OCI-LY3 (cell line): Measurements from ENCODE around the gene NBPF3.
A peak's percentile ranks its signal among the peaks of the same experiment; 100 is the strongest.

Experiments used
- H2AFZ ChIP-seq: fragments of 200-600, 300-600 bp; shearing (Covaris generic); 2 replicates; pipeline ENCODE4 v1.6.0; 2014; ENCODE audit warnings: antibody characterized with exemption, low read depth, low read length
- H3K27ac ChIP-seq: fragments of 200-600, 300-600 bp; sonication (generic); 2 replicates; pipeline ENCODE4 v1.5.1; 2014; ENCODE audit warnings: mild to moderate bottlenecking, low read length, moderate library complexity, mixed read lengths
- H3K27me3 ChIP-seq: fragments of 200-600, 300-600 bp; sonication (generic); 2 replicates; pipeline ENCODE4 v1.6.1; 2014; ENCODE audit warnings: low read depth, low read length, mixed read lengths
- H3K36me3 ChIP-seq: fragments of 200-600, 300-600 bp; sonication (generic); replicated peaks from 2 replicates; pipeline ENCODE3; 2014; ENCODE audit warnings: low read depth, low read length, mixed read lengths
- H3K4me1 ChIP-seq: fragments of 300-600, 200-600 bp; sonication (generic); 2 replicates; pipeline ENCODE4 v1.6.1; 2014; ENCODE audit warnings: low read length, mixed read lengths
- H3K4me2 ChIP-seq: fragments of 200-600, 300-600 bp; sonication (generic); 2 replicates; pipeline ENCODE4 v1.6.1; 2014; ENCODE audit warnings: low read length, mixed read lengths
- H3K4me3 ChIP-seq: fragments of 300-600, 200-600 bp; sonication (generic); 2 replicates; pipeline ENCODE4 v1.5.1; 2014; ENCODE audit warnings: antibody characterized with exemption, mild to moderate bottlenecking, low read length, moderate library complexity
- H3K79me2 ChIP-seq: fragments of 300-600, 200-600 bp; shearing (Covaris generic); 2 replicates; pipeline ENCODE4 v1.6.1; 2014; ENCODE audit warnings: mild to moderate bottlenecking, low read length, mixed read lengths
- H3K9ac ChIP-seq: fragments of 300-600, 200-600 bp; shearing (Covaris generic); 2 replicates; pipeline ENCODE4 v1.6.0; 2014; ENCODE audit warnings: mild to moderate bottlenecking, low read length, moderate library complexity
- H3K9me3 ChIP-seq: fragments of 200-600, 300-600 bp; shearing (Covaris generic); 2 replicates; pipeline ENCODE4 v1.6.1; 2014; ENCODE audit warnings: low read length, mixed read lengths; ENCODE audit not compliant: insufficient read depth
- H4K20me1 ChIP-seq: fragments of 200-600, 300-600 bp; sonication (generic); 2 replicates; pipeline ENCODE4 v1.6.1; 2016; ENCODE audit warnings: low read length, mixed read lengths; ENCODE audit not compliant: insufficient read depth
- EZH2phosphoT487 ChIP-seq: fragments of 200-600 bp; shearing (Covaris generic); IDR thresholded peaks from 2 replicates; pipeline ENCODE4 v1.6.1; 2018; ENCODE audit warnings: antibody characterized with exemption, mixed run types, low read depth
- TF ChIP-seq, protein P1 (sequence below): fragments of 200-600, 300-600 bp; sonication (generic); IDR thresholded peaks from 2 replicates; pipeline ENCODE4 v1.5.1; 2014; ENCODE audit warnings: antibody characterized with exemption, low read length, low read depth

The NBPF3 gene

DNA sequence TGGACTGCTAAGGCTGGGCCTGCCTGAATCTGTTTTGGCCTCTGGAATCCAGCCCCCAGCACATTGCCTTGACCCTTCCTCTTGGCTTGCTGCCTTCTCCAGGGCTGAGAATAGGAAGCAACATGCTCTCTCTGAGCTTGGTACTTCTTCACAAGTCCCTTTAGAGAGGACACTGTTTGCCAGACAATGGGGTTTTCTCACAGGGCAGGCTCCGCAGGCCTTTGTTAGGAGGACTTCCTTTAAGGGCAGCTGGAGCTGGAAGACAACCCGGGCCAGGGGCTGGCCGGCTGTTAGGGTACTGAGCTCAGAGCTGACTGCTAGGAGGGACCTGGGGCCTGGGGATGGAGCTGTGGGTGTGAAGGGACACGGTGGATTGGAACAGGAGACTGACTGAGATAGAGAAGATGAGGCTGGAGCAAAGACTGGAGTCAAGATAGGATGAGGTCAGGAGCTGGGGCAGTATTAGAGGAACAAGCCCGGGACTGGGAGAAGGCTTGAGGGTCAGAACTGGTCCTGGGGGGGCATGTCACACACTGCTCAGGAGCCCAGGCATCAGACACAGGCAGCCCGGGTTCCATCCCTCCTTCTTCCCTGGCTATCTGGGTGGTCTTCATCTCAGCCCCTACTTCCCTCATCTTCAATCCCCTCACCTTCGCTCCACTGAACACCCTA lies 63.9 kb downstream of the NBPF3 start:
- H2AFZ ChIP-seq = no peak overlapping the region

DNA sequence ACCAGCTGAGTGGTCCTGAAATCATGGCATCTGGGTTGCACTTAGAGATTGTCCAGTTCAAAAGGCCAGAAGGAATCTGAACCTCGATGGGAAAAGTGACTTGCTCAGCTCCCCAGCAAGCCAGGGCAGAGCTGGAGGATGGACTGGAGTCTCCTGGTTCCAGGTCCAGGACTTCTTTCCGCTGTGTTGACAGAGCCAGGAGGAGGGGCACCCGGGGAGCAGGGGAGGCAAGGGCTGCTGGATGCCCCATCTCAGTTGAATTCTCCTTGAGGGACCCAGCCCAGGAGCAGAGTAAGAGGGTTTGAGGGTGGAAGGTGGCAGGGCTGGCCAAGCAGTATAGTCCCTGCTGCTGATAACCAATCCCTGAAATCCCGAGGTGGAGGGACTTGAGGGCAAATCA lies 66.9 kb downstream of the NBPF3 start:
- no peaks in the 10 kb centered on the region for H3K27me3 ChIP-seq
- peaks cover 6% of the 10 kb centered on the region; the same call in 1 of the 2 replicates for H3K4me1 ChIP-seq
- H3K4me2 ChIP-seq = no peak overlapping the region
- TF ChIP-seq, protein P1, sequence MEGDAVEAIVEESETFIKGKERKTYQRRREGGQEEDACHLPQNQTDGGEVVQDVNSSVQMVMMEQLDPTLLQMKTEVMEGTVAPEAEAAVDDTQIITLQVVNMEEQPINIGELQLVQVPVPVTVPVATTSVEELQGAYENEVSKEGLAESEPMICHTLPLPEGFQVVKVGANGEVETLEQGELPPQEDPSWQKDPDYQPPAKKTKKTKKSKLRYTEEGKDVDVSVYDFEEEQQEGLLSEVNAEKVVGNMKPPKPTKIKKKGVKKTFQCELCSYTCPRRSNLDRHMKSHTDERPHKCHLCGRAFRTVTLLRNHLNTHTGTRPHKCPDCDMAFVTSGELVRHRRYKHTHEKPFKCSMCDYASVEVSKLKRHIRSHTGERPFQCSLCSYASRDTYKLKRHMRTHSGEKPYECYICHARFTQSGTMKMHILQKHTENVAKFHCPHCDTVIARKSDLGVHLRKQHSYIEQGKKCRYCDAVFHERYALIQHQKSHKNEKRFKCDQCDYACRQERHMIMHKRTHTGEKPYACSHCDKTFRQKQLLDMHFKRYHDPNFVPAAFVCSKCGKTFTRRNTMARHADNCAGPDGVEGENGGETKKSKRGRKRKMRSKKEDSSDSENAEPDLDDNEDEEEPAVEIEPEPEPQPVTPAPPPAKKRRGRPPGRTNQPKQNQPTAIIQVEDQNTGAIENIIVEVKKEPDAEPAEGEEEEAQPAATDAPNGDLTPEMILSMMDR = no peak
- TF ChIP-seq EZH2phosphoT487 = no peak
- no peak overlapping the region for H2AFZ ChIP-seq
- H3K9ac ChIP-seq = no peak overlapping the region
- H3K79me2 ChIP-seq = no peaks in the 10 kb centered on the region
- H3K27ac ChIP-seq = no peak overlapping the region
- H4K20me1 ChIP-seq = no peaks in the 10 kb centered on the region
- no peaks in the 10 kb centered on the region for H3K9me3 ChIP-seq
- H3K36me3 ChIP-seq = no peaks in the 10 kb centered on the region
- H3K4me3 ChIP-seq = no peak overlapping the region

More for the DNA sequence above, 63.9 kb downstream of the NBPF3 start:
- Histone ChIP-seq H3K4me1 (peaks cover 5% of the 10 kb centered on the region; the same call in 1 of the 2 replicates), H3K36me3 (no peaks in the 10 kb centered on the region), H3K27me3 (no peaks in the 10 kb centered on the region), H4K20me1 (no peaks in the 10 kb centered on the region), H3K27ac (no peak overlapping the region), H3K9ac (no peak overlapping the region), H3K9me3 (no peaks in the 10 kb centered on the region), H3K4me2 (no peak overlapping the region), H3K4me3 (no peak overlapping the region), H3K79me2 (no peaks in the 10 kb centered on the region)
- TF ChIP-seq, protein P1 = no peak
- TF ChIP-seq EZH2phosphoT487 = no peak

DNA sequence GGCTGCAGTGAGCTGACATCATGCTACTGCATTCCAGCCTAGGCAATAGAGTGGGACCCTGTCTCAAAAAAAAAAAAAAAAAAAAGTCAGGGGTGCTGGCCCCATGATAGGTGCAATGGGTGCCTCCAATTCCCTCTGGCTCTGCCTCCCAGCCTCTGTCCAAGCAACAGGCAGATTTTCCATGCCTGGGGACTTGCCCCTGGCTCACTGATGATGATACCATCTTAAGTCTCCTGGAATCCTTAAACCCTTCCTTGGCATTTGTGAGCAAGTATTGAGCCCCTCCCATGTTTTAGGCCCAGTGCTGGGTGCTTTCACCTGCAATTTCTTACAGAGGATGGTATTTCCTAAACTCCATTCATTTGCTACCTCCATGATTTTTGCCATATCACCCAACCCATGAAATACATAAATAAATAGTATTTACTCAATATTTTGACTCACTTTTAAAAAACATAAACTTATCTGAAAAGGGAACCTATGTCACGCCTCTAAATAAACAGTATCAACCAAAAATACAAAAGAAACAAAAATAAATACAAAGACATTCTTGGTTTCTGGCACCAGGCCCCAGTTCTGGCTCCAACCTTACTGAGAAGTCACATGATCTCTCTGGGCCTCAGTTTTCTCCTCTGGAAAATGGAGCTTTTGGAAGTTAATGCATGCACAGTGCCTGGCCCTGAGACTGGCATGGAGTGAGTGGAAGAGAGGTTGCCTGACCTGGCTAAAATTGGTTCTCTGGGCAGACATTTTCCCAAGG lies 67.8 kb downstream of the NBPF3 start:
- Histone ChIP-seq H4K20me1 (no peaks in the 10 kb centered on the region), H2AFZ (no peak overlapping the region)
- no peak for TF ChIP-seq EZH2phosphoT487
- TF ChIP-seq, protein P1 = no peak

DNA sequence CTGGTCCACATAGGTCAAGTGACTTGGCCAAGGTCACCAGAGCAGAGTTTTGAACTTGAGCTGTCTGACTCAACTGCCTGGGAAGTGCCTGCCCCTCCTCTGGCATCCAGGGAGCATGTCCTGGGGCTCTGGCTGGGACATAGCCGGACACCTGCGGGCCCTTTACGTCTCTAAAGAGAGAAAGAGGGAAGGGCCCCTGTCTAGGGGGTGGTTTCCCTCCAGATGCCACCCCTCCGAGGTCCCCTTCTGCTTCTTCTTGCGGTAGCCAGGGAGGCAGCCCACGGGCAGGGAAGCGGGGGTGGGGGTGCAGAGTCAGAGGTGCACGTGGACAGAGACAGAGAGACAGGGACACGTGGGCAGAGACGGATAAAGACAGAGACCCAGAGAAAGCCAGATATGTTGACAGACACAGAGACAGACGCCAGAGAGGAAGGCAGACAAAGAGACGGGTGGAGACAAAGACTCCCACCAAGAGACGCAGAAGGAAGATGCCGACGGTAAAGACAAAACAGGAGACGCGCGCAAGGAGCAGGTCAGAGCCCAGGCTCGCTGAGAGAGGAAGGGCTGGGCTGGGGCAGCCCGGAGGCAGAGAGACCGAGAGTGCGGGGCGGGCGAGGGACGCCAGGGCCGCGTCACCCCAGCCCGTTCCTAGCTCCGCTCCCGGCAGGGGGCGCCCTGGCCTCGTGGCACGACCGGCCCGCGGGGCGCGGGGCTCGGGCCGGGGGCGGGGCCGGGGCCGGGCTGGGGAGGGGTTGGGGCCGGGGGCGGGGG lies 68.8 kb downstream of the NBPF3 start:
- no peaks in the 10 kb centered on the region for H4K20me1 ChIP-seq
- no peaks in the 10 kb centered on the region for H3K9me3 ChIP-seq
- H3K4me3 ChIP-seq = peak overlapping the region; percentile 72
- peaks cover 14% of the 10 kb centered on the region for H3K4me1 ChIP-seq
- H3K9ac ChIP-seq = peak overlapping the region; percentile 50
- no peaks in the 10 kb centered on the region for H3K36me3 ChIP-seq
- H3K79me2 ChIP-seq = no peaks in the 10 kb centered on the region
- H3K27ac ChIP-seq = no peak overlapping the region
- peak overlapping the region; percentile 89 for H2AFZ ChIP-seq
- no peaks in the 10 kb centered on the region for H3K27me3 ChIP-seq
- H3K4me2 ChIP-seq = peak overlapping the region; percentile 96
- TF ChIP-seq, protein P1 = peak; percentile 46
- TF ChIP-seq EZH2phosphoT487 = no peak

More for the DNA sequence above, 67.8 kb downstream of the NBPF3 start:
- H3K36me3 ChIP-seq = no peaks in the 10 kb centered on the region
- no peak overlapping the region for H3K9ac ChIP-seq
- no peaks in the 10 kb centered on the region for H3K27me3 ChIP-seq
- H3K27ac ChIP-seq = no peak overlapping the region
- no peak overlapping the region for H3K4me3 ChIP-seq
- no peak overlapping the region for H3K4me2 ChIP-seq
- no peaks in the 10 kb centered on the region for H3K79me2 ChIP-seq
- peaks cover 6% of the 10 kb centered on the region; the same call in 1 of the 2 replicates for H3K4me1 ChIP-seq
- H3K9me3 ChIP-seq = no peaks in the 10 kb centered on the region
